ENCODE results near the gene SNX1.

GRCh38 chr15:64152507-64153387 is 57.0 kb downstream of the SNX1 start:
- TF ChIP-seq, protein P1, sequence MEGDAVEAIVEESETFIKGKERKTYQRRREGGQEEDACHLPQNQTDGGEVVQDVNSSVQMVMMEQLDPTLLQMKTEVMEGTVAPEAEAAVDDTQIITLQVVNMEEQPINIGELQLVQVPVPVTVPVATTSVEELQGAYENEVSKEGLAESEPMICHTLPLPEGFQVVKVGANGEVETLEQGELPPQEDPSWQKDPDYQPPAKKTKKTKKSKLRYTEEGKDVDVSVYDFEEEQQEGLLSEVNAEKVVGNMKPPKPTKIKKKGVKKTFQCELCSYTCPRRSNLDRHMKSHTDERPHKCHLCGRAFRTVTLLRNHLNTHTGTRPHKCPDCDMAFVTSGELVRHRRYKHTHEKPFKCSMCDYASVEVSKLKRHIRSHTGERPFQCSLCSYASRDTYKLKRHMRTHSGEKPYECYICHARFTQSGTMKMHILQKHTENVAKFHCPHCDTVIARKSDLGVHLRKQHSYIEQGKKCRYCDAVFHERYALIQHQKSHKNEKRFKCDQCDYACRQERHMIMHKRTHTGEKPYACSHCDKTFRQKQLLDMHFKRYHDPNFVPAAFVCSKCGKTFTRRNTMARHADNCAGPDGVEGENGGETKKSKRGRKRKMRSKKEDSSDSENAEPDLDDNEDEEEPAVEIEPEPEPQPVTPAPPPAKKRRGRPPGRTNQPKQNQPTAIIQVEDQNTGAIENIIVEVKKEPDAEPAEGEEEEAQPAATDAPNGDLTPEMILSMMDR (IDR thresholded peaks at IDR 0.05 in 2 of 3, conservative IDR thresholded peaks at IDR 0.05 in 1 of 3; ENCODE audit: control insufficient read depth in 2 of 3, extremely low read depth in 1 of 3, insufficient read depth in 1 of 3, low read depth in 3 of 3, low read length in 3 of 3): no peak
- TF ChIP-seq ZNF217 (IDR thresholded peaks at IDR 0.05) (no peak), EP300 (IDR thresholded peaks at IDR 0.05; ENCODE audit: borderline replicate concordance in 1 of 2, control insufficient read depth in 1 of 2, low read depth in 2 of 2, low read length in 2 of 2) (no peak), TBL1XR1 (IDR thresholded peaks at IDR 0.05; ENCODE audit: low read depth, low read length) (no peak), CHD2 (IDR thresholded peaks at IDR 0.05; ENCODE audit: borderline replicate concordance, low read depth, low read length) (no peak), DPF2 (IDR thresholded peaks at IDR 0.05) (no peak), JUND (IDR thresholded peaks at IDR 0.05; ENCODE audit: low read depth, low read length) (no peak), BMI1 (IDR thresholded peaks at IDR 0.05; ENCODE audit: borderline replicate concordance) (no peak), EZH2 (IDR thresholded peaks at IDR 0.05; ENCODE audit: borderline replicate concordance, control insufficient read depth, low read depth, low read length) (no peak), RCOR1 (conservative IDR thresholded peaks at IDR 0.05; ENCODE audit: low read depth, low read length) (no peak)
- TF ChIP-seq, protein P2, sequence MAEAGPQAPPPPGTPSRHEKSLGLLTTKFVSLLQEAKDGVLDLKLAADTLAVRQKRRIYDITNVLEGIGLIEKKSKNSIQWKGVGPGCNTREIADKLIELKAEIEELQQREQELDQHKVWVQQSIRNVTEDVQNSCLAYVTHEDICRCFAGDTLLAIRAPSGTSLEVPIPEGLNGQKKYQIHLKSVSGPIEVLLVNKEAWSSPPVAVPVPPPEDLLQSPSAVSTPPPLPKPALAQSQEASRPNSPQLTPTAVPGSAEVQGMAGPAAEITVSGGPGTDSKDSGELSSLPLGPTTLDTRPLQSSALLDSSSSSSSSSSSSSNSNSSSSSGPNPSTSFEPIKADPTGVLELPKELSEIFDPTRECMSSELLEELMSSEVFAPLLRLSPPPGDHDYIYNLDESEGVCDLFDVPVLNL (IDR thresholded peaks at IDR 0.05; ENCODE audit: low read depth, low read length): no peak

All from GM12878 (cell line).